ENCODE measurements around the gene BLOC1S1. TPM values are rescaled to one million over a fixed set of nuclear protein-coding genes. Genes with fewer than 3 reads are reported as not detected.

BLOC1S1 gene
- total RNA-seq, 1 donor from 2014 or later = 73.9 TPM

DNA sequence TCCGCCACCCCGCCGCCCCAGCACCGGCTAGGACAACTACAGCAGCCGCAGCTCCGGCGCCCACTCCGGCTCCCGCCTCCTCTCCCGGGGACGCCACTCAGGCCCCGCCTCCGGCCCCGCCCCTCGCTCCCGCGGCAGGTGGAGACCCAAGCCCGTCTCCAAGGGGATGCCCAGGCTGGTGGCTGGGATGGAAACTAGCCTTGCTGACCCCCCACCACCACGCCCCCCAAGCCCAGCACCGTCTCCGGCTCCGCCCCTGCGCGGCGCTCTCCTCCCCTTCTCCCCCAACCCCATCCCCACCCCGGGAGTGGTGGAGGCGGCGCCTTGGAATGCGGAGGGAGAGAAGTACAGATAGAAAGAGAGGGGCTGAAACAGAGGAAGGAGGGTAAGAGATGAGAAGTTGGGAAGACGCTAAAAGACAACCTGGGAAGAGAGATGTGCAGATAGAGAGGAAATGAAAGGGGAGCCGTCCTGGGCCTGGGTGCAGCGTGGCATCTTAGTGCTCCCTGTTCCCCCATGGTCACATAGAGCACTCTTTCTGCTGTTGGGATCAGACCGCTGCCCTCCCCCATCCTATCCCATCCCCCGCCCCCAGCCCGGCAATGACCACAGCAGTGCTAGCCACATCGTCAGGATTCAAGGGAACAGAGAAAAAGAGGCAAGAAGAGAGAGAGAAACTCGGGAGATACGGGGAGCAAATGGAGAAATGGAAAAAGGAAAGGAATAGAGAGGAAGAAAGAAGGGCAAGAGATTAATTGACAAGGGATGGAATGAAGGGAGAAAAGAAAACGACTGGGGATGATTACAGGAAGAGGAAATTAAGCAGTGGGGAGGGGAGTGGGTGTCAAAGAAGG is 7.8 kb upstream of the BLOC1S1 start, which contains the start of gene ITGA7:
TSS of gene ITGA7 (minus strand) at position 64 of the 854 bp plus-strand sequence. CDS start 222 bp downstream, outside the sequence.
- peaks cover 53% of the 10 kb centered on the region for H3K27me3 Mint-ChIP-seq (ENCODE audit: low read depth)
- H3K27ac Mint-ChIP-seq = no peak within 1 kb of the TSS
- peak; percentile 39 for DNase-seq (ENCODE audit: low spot score)
- intact Hi-C loops (cut with micrococcal nuclease) = no loop called here
- H3K9me3 Mint-ChIP-seq = no peaks in the 10 kb centered on the region
- H3K4me3 Mint-ChIP-seq (ENCODE audit: low read depth) = peak within 1 kb of the TSS; percentile 73
- H3K36me3 Mint-ChIP-seq (ENCODE audit: low read depth) = no peaks in the 10 kb centered on the region
- H3K4me1 Mint-ChIP-seq (ENCODE audit: low read depth) = peaks cover 17% of the 10 kb centered on the region

DNA sequence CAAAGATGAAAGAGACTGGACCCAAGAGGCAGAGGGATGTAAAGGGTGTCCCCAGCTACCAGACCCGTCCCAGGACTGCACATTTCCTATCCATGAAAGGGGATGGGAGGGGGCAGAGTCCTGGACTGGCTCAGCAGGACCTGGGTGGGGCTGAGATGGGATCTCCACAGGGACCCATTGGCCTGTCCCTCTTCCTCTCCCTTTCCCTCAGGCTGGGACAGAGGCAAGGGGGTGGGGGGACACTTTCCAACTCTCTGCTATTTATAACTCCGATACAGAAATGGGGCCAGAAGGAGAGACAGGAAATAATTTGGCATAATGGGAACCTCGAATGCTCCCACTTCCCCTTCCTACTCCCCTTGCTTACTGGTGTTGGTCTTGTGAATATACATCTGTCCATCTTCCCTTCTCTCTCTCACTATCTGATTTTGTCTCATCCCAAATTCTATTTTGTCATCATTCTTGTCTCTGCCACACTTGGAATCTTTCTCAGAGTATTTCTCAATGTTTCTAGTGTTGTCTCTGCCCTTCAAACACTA is 7.1 kb upstream of the BLOC1S1 start:
- H3K27ac Mint-ChIP-seq = no peak overlapping the region
- H3K36me3 Mint-ChIP-seq (ENCODE audit: low read depth) = no peaks in the 10 kb centered on the region
- DNase-seq (ENCODE audit: low spot score) = no peak
- peaks cover 17% of the 10 kb centered on the region for H3K4me1 Mint-ChIP-seq (ENCODE audit: low read depth)
- no peaks in the 10 kb centered on the region for H3K9me3 Mint-ChIP-seq
- H3K4me3 Mint-ChIP-seq (ENCODE audit: low read depth) = peak overlapping the region; percentile 73
- H3K27me3 Mint-ChIP-seq (ENCODE audit: low read depth) = peaks cover 53% of the 10 kb centered on the region
- intact Hi-C loops (cut with micrococcal nuclease) = no loop called here

- peaks cover 36% of the 10 kb centered on the region for H3K27me3 Mint-ChIP-seq (ENCODE audit: low read depth)
Measured at GRCh38 chr12:55711786-55712553, 3.9 kb upstream of the BLOC1S1 start.

DNA sequence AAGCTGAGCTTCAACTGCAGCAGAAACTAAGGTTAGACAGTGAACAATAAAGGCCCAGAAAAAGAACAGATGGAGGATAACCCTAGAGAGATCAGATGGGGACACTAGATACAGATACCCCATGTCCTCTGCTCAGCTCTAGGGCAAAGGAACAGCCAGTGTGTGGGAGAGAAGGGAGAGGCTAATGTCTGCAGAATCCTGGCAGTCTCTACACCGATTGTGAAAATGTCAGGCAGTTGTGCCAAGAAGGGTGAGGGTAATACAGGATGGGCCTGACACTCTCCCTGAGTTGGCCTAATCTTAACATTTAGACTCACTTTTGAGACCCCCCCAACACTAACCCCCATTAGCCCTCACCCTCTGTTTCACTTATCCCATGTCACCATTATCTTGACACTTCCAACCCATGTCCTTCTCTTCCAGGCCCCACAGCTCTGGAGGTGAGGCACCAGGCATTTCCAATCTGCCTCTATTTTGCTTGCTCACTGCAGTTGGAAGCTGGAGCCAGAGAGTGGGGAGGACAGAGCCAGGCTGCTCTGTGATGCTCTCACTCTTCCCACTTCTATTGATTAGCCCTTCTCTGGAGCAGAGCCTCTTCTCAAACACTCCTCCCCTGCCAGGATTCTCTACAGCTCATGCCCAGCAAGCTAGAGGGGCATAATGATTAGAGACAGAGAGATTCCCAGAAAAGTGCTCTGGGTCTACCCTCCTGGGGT is 3.0 kb upstream of the BLOC1S1 start:
- intact Hi-C loops (cut with micrococcal nuclease) = no loop called here
- no peak overlapping the region for H3K27ac Mint-ChIP-seq
- H3K27me3 Mint-ChIP-seq (ENCODE audit: low read depth) = peaks cover 32% of the 10 kb centered on the region

More at GRCh38 chr12:55711786-55712553, 3.9 kb upstream of the BLOC1S1 start:
- no peak for DNase-seq (ENCODE audit: low spot score)
- no peak overlapping the region for H3K4me3 Mint-ChIP-seq (ENCODE audit: low read depth)
- intact Hi-C loops (cut with micrococcal nuclease) = no loop called here
- no peaks in the 10 kb centered on the region for H3K9me3 Mint-ChIP-seq
- H3K27ac Mint-ChIP-seq = no peak overlapping the region
- H3K4me1 Mint-ChIP-seq (ENCODE audit: low read depth) = peaks cover 22% of the 10 kb centered on the region
- H3K36me3 Mint-ChIP-seq (ENCODE audit: low read depth) = no peaks in the 10 kb centered on the region

DNA sequence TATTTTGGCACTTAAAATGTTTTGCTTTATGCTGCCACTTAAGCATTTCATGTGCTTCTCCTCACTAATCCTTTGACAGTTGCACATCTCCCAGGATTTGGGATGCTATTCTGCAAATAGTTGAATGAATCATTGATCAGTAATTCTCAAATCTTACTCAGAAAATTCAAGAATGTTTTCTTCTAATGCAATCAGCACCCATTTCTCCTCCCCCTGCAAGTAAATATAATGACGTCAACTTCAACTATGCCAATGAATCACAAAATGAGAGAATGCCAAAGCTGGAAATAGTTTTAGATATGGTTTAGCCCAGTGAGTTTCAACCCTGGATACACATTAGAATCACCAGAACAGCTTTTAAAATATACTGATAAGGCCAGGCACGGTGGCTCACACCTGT is 2.1 kb upstream of the BLOC1S1 start:
- DNase-seq (ENCODE audit: low spot score) = no peak
- intact Hi-C loops (cut with micrococcal nuclease) = no loop called here
- Mint-ChIP-seq H3K4me3 (ENCODE audit: low read depth) (no peak overlapping the region), H3K27ac (no peak overlapping the region), H3K27me3 (ENCODE audit: low read depth) (peaks cover 24% of the 10 kb centered on the region), H3K36me3 (ENCODE audit: low read depth) (no peaks in the 10 kb centered on the region), H3K9me3 (no peaks in the 10 kb centered on the region), H3K4me1 (ENCODE audit: low read depth) (peaks cover 27% of the 10 kb centered on the region)

More for the DNA sequence above, 3.0 kb upstream of the BLOC1S1 start:
- Mint-ChIP-seq H3K4me3 (ENCODE audit: low read depth) (no peak overlapping the region), H3K36me3 (ENCODE audit: low read depth) (no peaks in the 10 kb centered on the region), H3K9me3 (no peaks in the 10 kb centered on the region), H3K4me1 (ENCODE audit: low read depth) (peaks cover 27% of the 10 kb centered on the region)
- no peak for DNase-seq (ENCODE audit: low spot score)

- Mint-ChIP-seq H3K27ac (peak overlapping the region; percentile 88), H3K4me1 (ENCODE audit: low read depth) (peaks cover 24% of the 10 kb centered on the region), H3K36me3 (ENCODE audit: low read depth) (no peaks in the 10 kb centered on the region), H3K27me3 (ENCODE audit: low read depth) (peaks cover 12% of the 10 kb centered on the region), H3K9me3 (no peaks in the 10 kb centered on the region), H3K4me3 (ENCODE audit: low read depth) (peak overlapping the region; percentile 91)
- no peak for DNase-seq (ENCODE audit: low spot score)
- intact Hi-C loops (cut with micrococcal nuclease) = no loop called here
Measured at GRCh38 chr12:55715169-55715764, 579 bp upstream of the BLOC1S1 start.

- H3K9me3 Mint-ChIP-seq = no peaks in the 10 kb centered on the region
- intact Hi-C loops (cut with micrococcal nuclease) = loop anchor here (1.0 to 2.0 kb wide), 2 partner anchors 13 to 70 kb away; partner anchors contain the start of gene CD63
- H3K4me1 Mint-ChIP-seq (ENCODE audit: low read depth) = peaks cover 24% of the 10 kb centered on the region
- H3K4me3 Mint-ChIP-seq (ENCODE audit: low read depth) = peak overlapping the region; percentile 91
- DNase-seq (ENCODE audit: low spot score) = no peak
- H3K36me3 Mint-ChIP-seq (ENCODE audit: low read depth) = no peaks in the 10 kb centered on the region
- peak overlapping the region; percentile 88 for H3K27ac Mint-ChIP-seq
- peaks cover 8% of the 10 kb centered on the region for H3K27me3 Mint-ChIP-seq (ENCODE audit: low read depth)
Measured at GRCh38 chr12:55716582-55716957, 724 bp downstream of the BLOC1S1 start.

GRCh38 chr12:55717011-55718007 is 1.5 kb downstream of the BLOC1S1 start:
- H3K9me3 Mint-ChIP-seq = no peaks in the 10 kb centered on the region
- peak overlapping the region; percentile 91 for H3K4me3 Mint-ChIP-seq (ENCODE audit: low read depth)
- no peaks in the 10 kb centered on the region for H3K36me3 Mint-ChIP-seq (ENCODE audit: low read depth)
- H3K4me1 Mint-ChIP-seq (ENCODE audit: low read depth) = peaks cover 24% of the 10 kb centered on the region
- peaks cover 3% of the 10 kb centered on the region for H3K27me3 Mint-ChIP-seq (ENCODE audit: low read depth)
- no peak for DNase-seq (ENCODE audit: low spot score)
- peak overlapping the region; percentile 88 for H3K27ac Mint-ChIP-seq
- intact Hi-C loops (cut with micrococcal nuclease) = loop anchor here (2.0 kb wide), 1 partner anchor 71 kb away; no protein-coding TSS in a partner anchor

DNA sequence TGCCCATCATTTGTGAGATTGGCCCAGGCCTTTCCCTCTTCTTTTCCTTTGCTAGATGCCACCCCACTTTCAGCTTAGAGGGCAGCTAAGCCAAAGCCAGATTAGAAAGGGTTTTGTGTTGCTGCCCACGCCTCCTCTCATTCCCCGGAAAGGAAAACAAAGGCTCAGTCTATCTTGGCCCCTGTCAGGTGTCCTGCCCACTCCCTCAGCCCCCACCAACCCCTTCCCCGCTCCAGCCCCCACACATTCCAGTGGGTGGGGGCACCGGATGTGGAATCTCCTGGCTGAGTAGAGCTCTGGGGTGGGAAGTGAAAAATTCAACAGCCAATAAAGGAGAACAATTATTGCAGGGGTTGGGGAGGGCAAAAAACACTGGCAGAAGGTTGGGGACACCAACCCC is 2.2 kb downstream of the BLOC1S1 start:
- H3K27ac Mint-ChIP-seq = no peak overlapping the region
- DNase-seq (ENCODE audit: low spot score) = no peak
- peak overlapping the region; percentile 91 for H3K4me3 Mint-ChIP-seq (ENCODE audit: low read depth)
- H3K9me3 Mint-ChIP-seq = no peaks in the 10 kb centered on the region
- no peaks in the 10 kb centered on the region for H3K27me3 Mint-ChIP-seq (ENCODE audit: low read depth)
- no peaks in the 10 kb centered on the region for H3K36me3 Mint-ChIP-seq (ENCODE audit: low read depth)
- intact Hi-C loops (cut with micrococcal nuclease) = no loop called here
- peaks cover 24% of the 10 kb centered on the region for H3K4me1 Mint-ChIP-seq (ENCODE audit: low read depth)

- Mint-ChIP-seq H3K9me3 (no peaks in the 10 kb centered on the region), H3K36me3 (ENCODE audit: low read depth) (no peaks in the 10 kb centered on the region), H3K4me1 (ENCODE audit: low read depth) (peaks cover 24% of the 10 kb centered on the region), H3K4me3 (ENCODE audit: low read depth) (no peak overlapping the region), H3K27me3 (ENCODE audit: low read depth) (no peaks in the 10 kb centered on the region), H3K27ac (no peak overlapping the region)
- DNase-seq (ENCODE audit: low spot score) = no peak
- intact Hi-C loops (cut with micrococcal nuclease) = no loop called here
Measured at GRCh38 chr12:55718624-55719275, 2.9 kb downstream of the BLOC1S1 start.

DNA sequence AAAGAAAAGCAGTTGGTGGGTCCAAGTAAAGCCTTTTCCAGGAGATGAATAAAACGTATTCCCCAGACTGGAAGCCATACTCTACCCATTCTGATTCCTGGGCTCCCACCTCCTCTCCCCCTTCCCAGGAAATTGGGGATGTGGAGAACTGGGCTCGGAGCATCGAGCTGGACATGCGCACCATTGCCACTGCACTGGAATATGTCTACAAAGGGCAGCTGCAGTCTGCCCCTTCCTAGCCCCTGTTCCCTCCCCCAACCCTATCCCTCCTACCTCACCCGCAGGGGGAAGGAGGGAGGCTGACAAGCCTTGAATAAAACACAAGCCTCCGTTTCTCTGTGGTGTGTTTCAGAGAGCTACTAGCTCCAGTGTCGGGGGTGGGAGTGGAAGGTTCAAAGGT is 3.5 kb downstream of the BLOC1S1 start:
- no peaks in the 10 kb centered on the region for H3K9me3 Mint-ChIP-seq
- DNase-seq (ENCODE audit: low spot score) = no peak
- intact Hi-C loops (cut with micrococcal nuclease) = no loop called here
- H3K36me3 Mint-ChIP-seq (ENCODE audit: low read depth) = no peaks in the 10 kb centered on the region
- peaks cover 24% of the 10 kb centered on the region for H3K4me1 Mint-ChIP-seq (ENCODE audit: low read depth)
- H3K27ac Mint-ChIP-seq = no peak overlapping the region
- no peaks in the 10 kb centered on the region for H3K27me3 Mint-ChIP-seq (ENCODE audit: low read depth)
- H3K4me3 Mint-ChIP-seq (ENCODE audit: low read depth) = no peak overlapping the region

Data from activated T-helper 2 cell treated with anti-CD3 and anti-CD28 coated beads, Interferon-gamma antibody, Interleukin-2, Interleukin-4, amounts not matched to agents 10 μg/mL and 5 μg/mL and 100 μg/mL, durations not matched to agents 14 hours and 24 hours and 36 hours (primary cell).